Activated T-cell treated with anti-CD3 and anti-CD28 coated beads, Interleukin-2, amount 50 U/mL, for 72 hours (primary cell): ENCODE results near the gene ADAR. TPM values are rescaled to one million over a fixed set of nuclear protein-coding genes. Genes with fewer than 3 reads are reported as not detected.

Experiments
- ATAC-seq, 2 donors: fragments of 150-1000 bp; cut with Tn5 transposase; replicated peaks in 1 of 2; 2 replicates each; pipeline ENCODE4 v1.10.0; 2021; ENCODE audit warnings: moderate library complexity in 2 of 2, mild to moderate bottlenecking in 1 of 2
- DNase-seq, 2 donors: peaks; one replicate each; pipeline ENCODE4 v3.0.0; 2021 to 2022; ENCODE audit warnings: mixed read lengths in 1 of 2
- H3K27ac Mint-ChIP-seq: one replicate; pipeline ENCODE4 v1.8.0; 2022; ENCODE audit warnings: mild to moderate bottlenecking, moderate library complexity, mixed read lengths
- H3K27me3 Mint-ChIP-seq: one replicate; pipeline ENCODE4 v1.8.0; 2022; ENCODE audit warnings: low read depth, mixed read lengths
- H3K36me3 Mint-ChIP-seq, 2 donors: one replicate each; pipeline ENCODE4 v1.8.0; 2022; ENCODE audit warnings: mixed read lengths in 2 of 2, mild to moderate bottlenecking in 1 of 2; ENCODE audit not compliant: insufficient read depth in 2 of 2
- H3K4me1 Mint-ChIP-seq: one replicate; pipeline ENCODE4 v1.8.0; 2022; ENCODE audit warnings: low read depth, mixed read lengths
- H3K4me3 Mint-ChIP-seq, 2 donors: one replicate each; pipeline ENCODE4 v1.8.0; 2022; ENCODE audit warnings: mild to moderate bottlenecking in 2 of 2, mixed read lengths in 2 of 2, moderate library complexity in 2 of 2
- H3K9me3 Mint-ChIP-seq, 2 donors: one replicate each; pipeline ENCODE4 v1.8.0; 2022; ENCODE audit warnings: mixed read lengths in 2 of 2
- total RNA-seq, 2 donors: library from RNA; stranded (reverse); gene quantifications; one replicate each; pipeline ENCODE4 v1.2.3, GENCODE V29; 2022

Gene ADAR
- total RNA-seq, 2 donors from 2014 or later, result 257 to 305 TPM

- Mint-ChIP-seq H3K27me3 (no peaks in the 10 kb centered on the region), H3K4me1 (peaks cover 50% of the 10 kb centered on the region), H3K27ac (peak overlapping the region; percentile 62), H3K36me3 (peaks cover 7 to 30% of the 10 kb centered on the region in 2 donors), H3K9me3 (no peaks in the 10 kb centered on the region), H3K4me3 (peak overlapping the region; percentile 91 to 96)
- DNase-seq (no peak), ATAC-seq (no peak)
Observed at GRCh38 chr1:154556422-154556821, 51.6 kb downstream of the ADAR start.

GRCh38 chr1:154553056-154554030 lies 54.6 kb downstream of the ADAR start:
- Mint-ChIP-seq H3K9me3 (no peaks in the 10 kb centered on the region), H3K27ac (peak overlapping the region; percentile 29), H3K27me3 (no peaks in the 10 kb centered on the region), H3K4me1 (peaks cover 52% of the 10 kb centered on the region), H3K4me3 (no peak overlapping the region), H3K36me3 (peaks cover 11 to 31% of the 10 kb centered on the region in 2 donors)
- no peak for ATAC-seq
- DNase-seq, result no peak

- no peak for ATAC-seq
- H3K27me3 Mint-ChIP-seq, result no peaks in the 10 kb centered on the region
- H3K4me3 Mint-ChIP-seq, result no peak overlapping the region
- H3K36me3 Mint-ChIP-seq, result peaks cover 4 to 24% of the 10 kb centered on the region in 2 donors
- H3K9me3 Mint-ChIP-seq, result no peaks in the 10 kb centered on the region
- no peak overlapping the region for H3K27ac Mint-ChIP-seq
- no peak for DNase-seq
- H3K4me1 Mint-ChIP-seq, result peaks cover 47% of the 10 kb centered on the region
Observed at GRCh38 chr1:154552036-154552435, 56.0 kb downstream of the ADAR start.

GRCh38 chr1:154551474-154551873 lies 56.5 kb downstream of the ADAR start:
- ATAC-seq, result no peak
- Mint-ChIP-seq H3K36me3 (peaks cover 4 to 24% of the 10 kb centered on the region in 2 donors), H3K4me1 (peaks cover 42% of the 10 kb centered on the region), H3K27me3 (no peaks in the 10 kb centered on the region), H3K27ac (no peak overlapping the region), H3K4me3 (no peak overlapping the region), H3K9me3 (no peaks in the 10 kb centered on the region)
- no peak for DNase-seq

- Mint-ChIP-seq H3K4me1 (peaks cover 34% of the 10 kb centered on the region), H3K4me3 (no peak overlapping the region), H3K27ac (no peak overlapping the region), H3K36me3 (peaks cover 4 to 24% of the 10 kb centered on the region in 2 donors), H3K27me3 (no peaks in the 10 kb centered on the region), H3K9me3 (no peaks in the 10 kb centered on the region)
- no peak for ATAC-seq
- no peak for DNase-seq
Observed at GRCh38 chr1:154550657-154551056, 57.3 kb downstream of the ADAR start.

GRCh38 chr1:154550070-154550469 lies 57.9 kb downstream of the ADAR start:
- H3K27ac Mint-ChIP-seq, result no peak overlapping the region
- no peak overlapping the region for H3K4me3 Mint-ChIP-seq
- peaks cover 4 to 19% of the 10 kb centered on the region in 2 donors for H3K36me3 Mint-ChIP-seq
- DNase-seq, result no peak
- peaks cover 33% of the 10 kb centered on the region for H3K4me1 Mint-ChIP-seq
- no peaks in the 10 kb centered on the region for H3K9me3 Mint-ChIP-seq
- ATAC-seq, result no peak
- no peaks in the 10 kb centered on the region for H3K27me3 Mint-ChIP-seq

GRCh38 chr1:154549202-154549770 lies 58.7 kb downstream of the ADAR start:
- H3K27me3 Mint-ChIP-seq, result no peaks in the 10 kb centered on the region
- H3K9me3 Mint-ChIP-seq, result no peaks in the 10 kb centered on the region
- H3K4me1 Mint-ChIP-seq, result peaks cover 33% of the 10 kb centered on the region
- ATAC-seq (no peak), DNase-seq (no peak)
- H3K4me3 Mint-ChIP-seq, result no peak overlapping the region
- peaks cover 4 to 13% of the 10 kb centered on the region in 2 donors for H3K36me3 Mint-ChIP-seq
- H3K27ac Mint-ChIP-seq, result peak overlapping the region; percentile 55

GRCh38 chr1:154548028-154548427 lies 60.0 kb downstream of the ADAR start:
- DNase-seq (no peak), ATAC-seq (no peak)
- H3K27ac Mint-ChIP-seq, result no peak overlapping the region
- H3K9me3 Mint-ChIP-seq, result no peaks in the 10 kb centered on the region
- H3K27me3 Mint-ChIP-seq, result no peaks in the 10 kb centered on the region
- no peak overlapping the region for H3K4me3 Mint-ChIP-seq
- H3K4me1 Mint-ChIP-seq, result peaks cover 23% of the 10 kb centered on the region
- H3K36me3 Mint-ChIP-seq, result peaks cover 4 to 7% of the 10 kb centered on the region in 2 donors

GRCh38 chr1:154547105-154547732 lies 60.8 kb downstream of the ADAR start:
- Mint-ChIP-seq H3K9me3 (no peaks in the 10 kb centered on the region), H3K27me3 (peaks cover 2% of the 10 kb centered on the region), H3K4me3 (no peak overlapping the region), H3K4me1 (peaks cover 23% of the 10 kb centered on the region), H3K27ac (no peak overlapping the region), H3K36me3 (peaks cover 4 to 5% of the 10 kb centered on the region in 2 donors)
- DNase-seq, result no peak
- no peak for ATAC-seq

- H3K9me3 Mint-ChIP-seq, result no peaks in the 10 kb centered on the region
- no peak overlapping the region for H3K27ac Mint-ChIP-seq
- H3K27me3 Mint-ChIP-seq, result peaks cover 9% of the 10 kb centered on the region
- peak; percentile 88 to 90 for ATAC-seq
- peaks cover 3 to 4% of the 10 kb centered on the region in 2 donors for H3K36me3 Mint-ChIP-seq
- H3K4me1 Mint-ChIP-seq, result peaks cover 23% of the 10 kb centered on the region
- peak; percentile 73 to 75 for DNase-seq
- no peak overlapping the region for H3K4me3 Mint-ChIP-seq
Observed at GRCh38 chr1:154546264-154547063, 61.5 kb downstream of the ADAR start.

- Mint-ChIP-seq H3K36me3 (no peaks in the 10 kb centered on the region), H3K27ac (no peak overlapping the region), H3K4me1 (no peaks in the 10 kb centered on the region), H3K9me3 (no peaks in the 10 kb centered on the region), H3K27me3 (peaks cover 20% of the 10 kb centered on the region), H3K4me3 (no peak overlapping the region)
- DNase-seq, result no peak
- ATAC-seq, result no peak
Observed at GRCh38 chr1:154541231-154541630, 66.8 kb downstream of the ADAR start.

GRCh38 chr1:154539486-154540483 lies 68.2 kb downstream of the ADAR start:
- H3K9me3 Mint-ChIP-seq, result no peaks in the 10 kb centered on the region
- ATAC-seq, result no peak
- H3K36me3 Mint-ChIP-seq, result no peaks in the 10 kb centered on the region
- H3K4me1 Mint-ChIP-seq, result no peaks in the 10 kb centered on the region
- H3K4me3 Mint-ChIP-seq, result no peak overlapping the region
- no peak overlapping the region for H3K27ac Mint-ChIP-seq
- no peak for DNase-seq
- peaks cover 32% of the 10 kb centered on the region for H3K27me3 Mint-ChIP-seq
